ENCODE measurements around the gene ENOX1.
A peak's percentile ranks its signal among the peaks of the same experiment; 100 is the strongest.

ENOX1 gene

GRCh38 chr13:43572656-43573360 is 214.0 kb downstream of the ENOX1 start:
- no peak for TF ChIP-seq CTCF (conservative IDR thresholded peaks at IDR 0.05)
- no peak overlapping the region for H3K27ac ChIP-seq

GRCh38 chr13:43569658-43570057 is 217.1 kb downstream of the ENOX1 start:
- H3K27ac ChIP-seq = peak overlapping the region; percentile 80; the same call in 1 of the 2 replicates
- no peak for TF ChIP-seq CTCF (conservative IDR thresholded peaks at IDR 0.05)

- H3K27ac ChIP-seq = peak overlapping the region; percentile 80
- TF ChIP-seq CTCF (conservative IDR thresholded peaks at IDR 0.05) = no peak
These were observed 219.2 kb downstream of the ENOX1 start for GRCh38 chr13:43567608-43568007.

- no peak for TF ChIP-seq CTCF (conservative IDR thresholded peaks at IDR 0.05)
These were observed 221.8 kb downstream of the ENOX1 start for GRCh38 chr13:43564952-43565351.

GRCh38 chr13:43561081-43561480 is 225.7 kb downstream of the ENOX1 start:
- H3K27ac ChIP-seq = peak overlapping the region; percentile 54; the same call in 1 of the 2 replicates
- no peak for TF ChIP-seq CTCF (conservative IDR thresholded peaks at IDR 0.05)

More at GRCh38 chr13:43564952-43565351, 221.8 kb downstream of the ENOX1 start:
- peak overlapping the region; percentile 80 for H3K27ac ChIP-seq

GRCh38 chr13:43558939-43559338 is 227.8 kb downstream of the ENOX1 start:
- H3K27ac ChIP-seq = peak overlapping the region; percentile 54; the same call in 1 of the 2 replicates

GRCh38 chr13:43558326-43558725 is 228.4 kb downstream of the ENOX1 start:
- TF ChIP-seq CTCF (conservative IDR thresholded peaks at IDR 0.05) = no peak
- peak overlapping the region; percentile 3; the same call in 1 of the 2 replicates for H3K27ac ChIP-seq

More at GRCh38 chr13:43558939-43559338, 227.8 kb downstream of the ENOX1 start:
- TF ChIP-seq CTCF (conservative IDR thresholded peaks at IDR 0.05) = no peak
